Muscle layer of duodenum (tissue), 2 donors: ENCODE data around the gene PIP5K1A.

Experiments used
- H3K27ac ChIP-seq: one replicate; pipeline ENCODE4 v1.7.0; 2013; ENCODE audit warnings: mild to moderate bottlenecking, low read length
- H3K27me3 ChIP-seq: one replicate; pipeline ENCODE4 v1.7.0; 2013; ENCODE audit warnings: low read depth, mild to moderate bottlenecking, control low read depth, low read length
- H3K36me3 ChIP-seq, 2 donors: one replicate each; pipeline ENCODE4 v1.7.0; 2013; ENCODE audit warnings: low read length in 2 of 2, control low read depth in 1 of 2, mild to moderate bottlenecking in 1 of 2; ENCODE audit not compliant: insufficient read depth in 2 of 2, control insufficient read depth in 1 of 2
- H3K4me1 ChIP-seq, 2 donors: one replicate each; pipeline ENCODE4 v1.7.0; 2013; ENCODE audit warnings: low read length in 2 of 2, mild to moderate bottlenecking in 2 of 2, control low read depth in 1 of 2, moderate library complexity in 1 of 2; ENCODE audit not compliant: insufficient read depth in 2 of 2, control insufficient read depth in 1 of 2
- H3K4me3 ChIP-seq, 2 donors: one replicate each; pipeline ENCODE4 v1.7.0; 2013; ENCODE audit warnings: low read length in 2 of 2, low read depth in 1 of 2, mild to moderate bottlenecking in 1 of 2
- H3K9me3 ChIP-seq, 2 donors: one replicate each; pipeline ENCODE4 v1.7.0; 2013; ENCODE audit warnings: low read length in 2 of 2, control low read depth in 1 of 2, mild to moderate bottlenecking in 1 of 2; ENCODE audit not compliant: control insufficient read depth in 1 of 2
- donor health status: healthy.

PIP5K1A gene, protein sequence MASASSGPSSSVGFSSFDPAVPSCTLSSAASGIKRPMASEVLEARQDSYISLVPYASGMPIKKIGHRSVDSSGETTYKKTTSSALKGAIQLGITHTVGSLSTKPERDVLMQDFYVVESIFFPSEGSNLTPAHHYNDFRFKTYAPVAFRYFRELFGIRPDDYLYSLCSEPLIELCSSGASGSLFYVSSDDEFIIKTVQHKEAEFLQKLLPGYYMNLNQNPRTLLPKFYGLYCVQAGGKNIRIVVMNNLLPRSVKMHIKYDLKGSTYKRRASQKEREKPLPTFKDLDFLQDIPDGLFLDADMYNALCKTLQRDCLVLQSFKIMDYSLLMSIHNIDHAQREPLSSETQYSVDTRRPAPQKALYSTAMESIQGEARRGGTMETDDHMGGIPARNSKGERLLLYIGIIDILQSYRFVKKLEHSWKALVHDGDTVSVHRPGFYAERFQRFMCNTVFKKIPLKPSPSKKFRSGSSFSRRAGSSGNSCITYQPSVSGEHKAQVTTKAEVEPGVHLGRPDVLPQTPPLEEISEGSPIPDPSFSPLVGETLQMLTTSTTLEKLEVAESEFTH

DNA sequence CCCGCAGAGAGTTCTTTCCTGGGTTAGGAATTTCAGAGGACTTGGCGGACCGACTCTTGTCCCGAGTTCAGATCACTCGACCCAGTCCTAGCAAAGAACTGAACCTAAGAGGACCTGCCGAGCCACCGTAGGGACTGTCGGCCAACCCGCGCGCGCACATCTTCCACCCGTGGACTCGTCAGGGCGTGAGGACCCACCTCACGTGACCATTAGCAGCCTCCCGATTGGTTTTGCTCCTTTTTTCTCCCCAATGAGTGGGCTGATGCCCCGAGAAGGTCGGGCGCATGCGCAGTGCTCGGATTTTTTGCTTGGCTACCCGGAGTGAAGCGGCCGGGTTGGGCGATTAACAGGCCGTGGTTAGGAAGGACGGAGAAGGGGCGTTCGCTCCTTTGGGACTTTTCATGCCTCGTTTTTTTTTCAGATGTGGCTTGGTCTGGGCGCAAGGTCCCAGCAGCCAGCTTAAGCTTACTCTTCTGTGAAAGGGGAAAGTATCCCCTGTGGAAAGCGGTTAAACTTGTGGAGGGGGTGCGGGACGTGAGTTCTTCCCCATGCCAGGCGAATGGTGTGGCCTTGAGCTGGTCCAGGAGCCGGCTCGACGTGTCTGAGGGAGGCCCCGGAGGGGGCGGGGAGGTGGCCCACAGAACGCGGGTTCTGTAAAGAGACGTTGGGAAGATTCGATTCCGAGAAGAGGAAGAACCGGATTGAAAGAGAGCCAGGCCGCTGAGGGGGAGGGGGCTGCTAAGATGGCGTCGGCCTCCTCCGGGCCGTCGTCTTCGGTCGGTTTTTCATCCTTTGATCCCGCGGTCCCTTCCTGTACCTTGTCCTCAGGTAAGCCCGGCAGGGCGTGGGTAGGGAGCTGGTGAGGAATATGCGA, at the start of gene PIP5K1A:
Gene PIP5K1A, plus strand, starts transcription at position 299 of the 874 bp plus-strand sequence. Its CDS starts 445 bp downstream, at position 744.
- Histone ChIP-seq H3K4me1 (peaks cover 5 to 19% of the 10 kb centered on the region in 2 donors), H3K9me3 (no peaks in the 10 kb centered on the region), H3K27me3 (no peaks in the 10 kb centered on the region), H3K36me3 (peaks cover 0 to 18% of the 10 kb centered on the region in 2 donors), H3K4me3 (peak within 1 kb of the TSS; percentile 90 to 99), H3K27ac (peak within 1 kb of the TSS; percentile 98)

DNA sequence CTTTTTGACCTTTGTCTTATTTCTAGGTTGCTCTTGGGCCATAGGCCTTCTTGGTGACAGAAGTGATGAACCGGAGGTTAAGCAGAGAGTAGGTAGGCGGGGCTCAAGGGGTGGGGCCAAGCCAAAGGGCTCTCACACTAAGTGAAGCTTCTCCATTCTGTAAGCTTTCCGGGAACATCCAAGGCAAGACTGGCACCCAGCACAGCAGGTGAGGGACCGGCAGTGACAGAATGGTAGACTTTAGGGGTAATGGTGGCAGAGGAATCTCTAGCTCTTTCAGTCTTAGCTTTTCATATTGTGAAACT, 41.9 kb upstream of the PIP5K1A start, which contains the start of gene TNFAIP8L2:
Gene TNFAIP8L2, plus strand, starts transcription at position 135 of the 305 bp plus-strand sequence. CDS start 2,049 bp downstream, outside the sequence.
- Histone ChIP-seq H3K4me1 (peaks cover 0 to 8% of the 10 kb centered on the region in 2 donors), H3K4me3 (peak within 1 kb of the TSS; percentile 46 to 54), H3K36me3 (peaks cover 9 to 43% of the 10 kb centered on the region in 2 donors), H3K9me3 (no peaks in the 10 kb centered on the region), H3K27me3 (no peaks in the 10 kb centered on the region), H3K27ac (peak within 1 kb of the TSS; percentile 46)

DNA sequence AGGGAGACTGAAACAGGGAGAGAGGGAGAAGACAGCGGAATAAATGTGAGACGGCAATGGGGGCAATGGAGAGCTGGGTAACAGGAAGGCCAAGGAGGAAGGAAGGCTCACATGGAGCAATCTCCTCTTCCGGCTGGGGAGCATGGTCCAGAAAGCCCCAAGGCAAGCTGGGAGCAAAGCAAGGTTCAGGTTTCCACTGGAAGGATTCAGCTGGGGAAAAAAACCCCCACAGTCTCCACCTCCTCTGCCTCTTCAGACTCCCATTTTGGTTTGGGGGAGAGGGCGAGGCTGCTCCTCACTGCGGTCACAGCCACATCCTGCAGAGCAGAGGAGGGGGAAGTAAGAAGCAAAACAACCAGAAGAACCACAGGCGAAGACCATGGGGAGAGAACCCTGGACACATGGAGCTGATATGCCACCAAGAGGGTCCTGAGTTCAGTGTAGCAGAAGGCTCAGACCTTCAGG, 41.3 kb upstream of the PIP5K1A start:
- peaks cover 12 to 48% of the 10 kb centered on the region in 2 donors for H3K36me3 ChIP-seq
- peak overlapping the region; percentile 46 for H3K27ac ChIP-seq
- H3K4me1 ChIP-seq = peaks cover 0 to 8% of the 10 kb centered on the region in 2 donors
- H3K9me3 ChIP-seq = no peaks in the 10 kb centered on the region
- peak overlapping the region; percentile 46 to 54 for H3K4me3 ChIP-seq
- no peaks in the 10 kb centered on the region for H3K27me3 ChIP-seq

DNA sequence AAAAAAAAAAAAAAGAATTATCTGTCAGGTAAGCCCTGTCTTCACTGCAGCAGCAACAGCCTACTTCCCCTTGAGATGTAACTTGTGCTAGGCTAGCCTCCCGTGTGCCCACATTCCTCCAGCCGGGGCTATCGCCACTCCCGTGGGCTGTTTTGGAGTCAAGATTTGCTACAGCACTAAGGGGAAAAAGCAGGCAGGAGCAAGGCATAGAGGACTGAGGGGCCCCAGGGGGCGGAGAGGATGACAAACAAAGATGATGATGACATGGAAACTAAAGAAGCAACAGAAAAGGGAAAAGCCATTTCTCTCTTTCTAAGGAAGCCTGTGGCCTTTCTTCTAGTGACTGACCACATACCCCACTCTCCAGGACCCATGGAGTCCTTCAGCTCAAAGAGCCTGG, 40.0 kb upstream of the PIP5K1A start:
- Histone ChIP-seq H3K27ac (no peak overlapping the region), H3K4me3 (no peak overlapping the region), H3K27me3 (no peaks in the 10 kb centered on the region), H3K36me3 (peaks cover 12 to 48% of the 10 kb centered on the region in 2 donors), H3K9me3 (no peaks in the 10 kb centered on the region), H3K4me1 (peaks cover 0 to 8% of the 10 kb centered on the region in 2 donors)

DNA sequence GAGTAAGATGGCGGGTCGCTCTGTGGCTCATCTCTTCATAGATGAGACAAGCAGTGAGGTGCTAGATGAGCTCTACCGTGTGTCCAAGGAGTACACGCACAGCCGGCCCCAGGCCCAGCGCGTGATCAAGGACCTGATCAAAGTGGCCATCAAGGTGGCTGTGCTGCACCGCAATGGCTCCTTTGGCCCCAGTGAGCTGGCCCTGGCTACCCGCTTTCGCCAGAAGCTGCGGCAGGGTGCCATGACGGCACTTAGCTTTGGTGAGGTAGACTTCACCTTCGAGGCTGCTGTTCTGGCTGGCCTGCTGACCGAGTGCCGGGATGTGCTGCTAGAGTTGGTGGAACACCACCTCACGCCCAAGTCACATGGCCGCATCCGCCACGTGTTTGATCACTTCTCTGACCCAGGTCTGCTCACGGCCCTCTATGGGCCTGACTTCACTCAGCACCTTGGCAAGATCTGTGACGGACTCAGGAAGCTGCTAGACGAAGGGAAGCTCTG, 39.6 kb upstream of the PIP5K1A start:
- H3K4me1 ChIP-seq = peaks cover 0 to 10% of the 10 kb centered on the region in 2 donors
- H3K9me3 ChIP-seq = no peaks in the 10 kb centered on the region
- H3K27me3 ChIP-seq = no peaks in the 10 kb centered on the region
- peaks cover 12 to 48% of the 10 kb centered on the region in 2 donors for H3K36me3 ChIP-seq
- H3K27ac ChIP-seq = no peak overlapping the region
- H3K4me3 ChIP-seq = no peak overlapping the region

DNA sequence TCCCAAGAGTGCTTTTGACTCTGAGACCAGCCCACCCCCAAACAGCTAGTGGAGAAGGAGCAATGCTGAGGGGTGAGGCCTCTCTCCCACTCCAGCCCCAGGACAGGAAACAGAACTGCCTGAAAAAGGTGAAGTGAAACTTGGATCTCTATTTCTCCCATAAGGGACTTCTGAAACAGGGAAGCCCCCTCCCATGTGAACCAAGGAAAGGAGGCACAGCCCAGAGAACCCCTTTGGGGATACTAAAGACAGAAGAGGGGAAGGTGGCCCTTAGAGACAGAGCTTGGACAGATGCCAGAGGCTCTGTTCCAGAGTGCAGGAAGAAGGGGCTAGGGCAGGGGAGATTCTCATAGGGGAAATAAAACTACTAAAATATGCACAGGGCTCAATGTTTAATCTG, 39.0 kb upstream of the PIP5K1A start:
- H3K27ac ChIP-seq = no peak overlapping the region
- no peak overlapping the region for H3K4me3 ChIP-seq
- H3K9me3 ChIP-seq = no peaks in the 10 kb centered on the region
- no peaks in the 10 kb centered on the region for H3K27me3 ChIP-seq
- H3K4me1 ChIP-seq = peaks cover 0 to 15% of the 10 kb centered on the region in 2 donors
- H3K36me3 ChIP-seq = peaks cover 12 to 48% of the 10 kb centered on the region in 2 donors

DNA sequence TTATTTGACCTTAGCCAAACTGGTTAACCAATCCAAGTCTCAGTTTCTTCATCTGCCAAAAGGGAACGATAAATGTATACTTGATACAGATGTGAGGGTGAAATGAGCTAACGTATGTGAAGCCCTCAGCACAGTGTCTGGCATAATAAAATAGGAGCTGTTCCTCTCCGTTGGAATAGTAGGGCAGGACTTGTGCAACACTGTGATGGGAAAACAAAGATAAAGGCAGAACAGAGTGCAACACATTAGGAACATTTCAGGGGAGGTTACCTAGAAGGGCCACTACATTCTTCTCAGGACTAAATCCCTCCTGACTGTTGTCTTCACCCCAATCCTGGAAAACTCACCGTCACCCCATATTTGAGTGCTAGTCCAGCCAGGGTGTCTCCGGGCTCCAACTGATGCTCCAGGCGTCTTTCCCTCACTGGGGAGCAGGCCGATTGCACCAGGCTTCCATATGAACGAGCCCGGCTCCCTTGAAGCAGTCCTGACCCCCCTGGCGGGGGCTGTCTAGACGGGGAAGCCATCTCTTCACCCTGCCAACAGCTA, 33.5 kb upstream of the PIP5K1A start:
- Histone ChIP-seq H3K4me3 (peak overlapping the region; percentile 94 to 99), H3K4me1 (peaks cover 10 to 32% of the 10 kb centered on the region in 2 donors), H3K36me3 (peaks cover 14 to 45% of the 10 kb centered on the region in 2 donors), H3K9me3 (no peaks in the 10 kb centered on the region), H3K27ac (peak overlapping the region; percentile 89), H3K27me3 (no peaks in the 10 kb centered on the region)

DNA sequence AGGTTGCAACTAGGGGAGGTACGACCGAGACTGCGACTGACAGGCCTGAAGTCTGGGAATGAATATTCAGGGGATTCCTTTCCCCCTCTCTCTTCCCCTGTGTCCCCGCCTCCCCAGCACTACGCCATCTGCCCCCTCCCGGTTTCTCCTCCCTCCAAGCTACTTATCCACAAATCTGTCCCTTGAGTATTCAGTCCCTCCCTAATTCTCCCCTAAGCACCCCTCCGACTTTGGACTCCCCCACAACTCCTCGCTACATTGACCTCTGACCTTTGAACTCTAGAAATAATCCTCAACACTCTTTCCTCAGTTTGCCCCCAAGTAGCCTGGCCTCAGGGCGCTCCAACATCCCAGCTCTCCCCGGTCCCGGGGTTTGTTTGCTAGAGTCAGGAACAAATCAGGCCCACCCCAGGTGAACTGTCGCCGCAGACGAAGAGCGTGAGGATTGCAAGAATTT, 33.0 kb upstream of the PIP5K1A start:
- peaks cover 19 to 46% of the 10 kb centered on the region in 2 donors for H3K36me3 ChIP-seq
- peak overlapping the region; percentile 94 to 99 for H3K4me3 ChIP-seq
- no peaks in the 10 kb centered on the region for H3K27me3 ChIP-seq
- H3K27ac ChIP-seq = peak overlapping the region; percentile 89
- no peaks in the 10 kb centered on the region for H3K9me3 ChIP-seq
- H3K4me1 ChIP-seq = peaks cover 10 to 29% of the 10 kb centered on the region in 2 donors

DNA sequence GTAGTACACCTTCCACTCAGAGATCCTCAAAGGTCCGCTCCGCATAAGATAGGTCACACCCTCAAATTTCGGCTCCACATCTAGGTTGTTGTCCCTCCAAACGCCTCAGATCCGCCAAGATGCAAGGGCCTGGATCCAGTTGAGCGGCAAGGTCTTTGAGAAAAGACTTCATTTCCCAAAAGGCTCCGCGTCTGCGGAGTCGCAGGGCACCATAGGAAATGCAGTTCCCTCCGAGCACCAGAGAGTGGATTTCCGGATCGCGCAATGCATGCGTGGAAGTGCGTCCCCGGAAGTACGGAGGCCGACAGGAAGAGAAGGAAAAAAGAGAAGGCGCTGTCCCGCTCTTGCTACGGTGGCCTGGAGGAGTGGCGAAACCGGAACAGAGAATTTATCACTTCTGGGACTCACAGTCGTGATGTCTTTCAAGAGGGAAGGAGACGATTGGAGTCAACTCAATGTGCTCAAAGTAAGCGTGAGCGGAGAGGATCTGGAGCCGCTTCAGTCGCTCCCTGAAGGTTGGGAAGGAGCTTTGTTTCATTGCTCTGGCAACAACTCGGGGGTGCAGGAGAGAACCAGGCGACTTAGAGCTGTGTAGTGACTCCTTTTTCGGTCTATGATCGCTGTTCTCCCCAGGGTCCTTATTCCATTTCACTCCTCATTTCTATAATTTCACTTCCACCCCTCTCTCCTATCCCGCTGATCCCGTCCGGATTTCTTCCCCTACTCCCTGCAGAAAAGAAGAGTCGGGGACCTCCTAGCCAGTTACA, 32.4 kb upstream of the PIP5K1A start, which contains the start of the genes LYSMD1 and SCNM1:
Gene LYSMD1, minus strand, starts transcription at position 165 of the 767 bp plus-strand sequence. CDS start 644 bp downstream, outside the sequence.
Gene SCNM1, plus strand, starts transcription at position 407 of the 767 bp plus-strand sequence. Its CDS starts 9 bp downstream, at position 416.
- Histone ChIP-seq H3K4me3 (peak within 1 kb of the TSS; percentile 94 to 99), H3K36me3 (peaks cover 14 to 46% of the 10 kb centered on the region in 2 donors), H3K27ac (peak within 1 kb of the TSS; percentile 89), H3K4me1 (peaks cover 10 to 24% of the 10 kb centered on the region in 2 donors), H3K27me3 (no peaks in the 10 kb centered on the region), H3K9me3 (no peaks in the 10 kb centered on the region)

DNA sequence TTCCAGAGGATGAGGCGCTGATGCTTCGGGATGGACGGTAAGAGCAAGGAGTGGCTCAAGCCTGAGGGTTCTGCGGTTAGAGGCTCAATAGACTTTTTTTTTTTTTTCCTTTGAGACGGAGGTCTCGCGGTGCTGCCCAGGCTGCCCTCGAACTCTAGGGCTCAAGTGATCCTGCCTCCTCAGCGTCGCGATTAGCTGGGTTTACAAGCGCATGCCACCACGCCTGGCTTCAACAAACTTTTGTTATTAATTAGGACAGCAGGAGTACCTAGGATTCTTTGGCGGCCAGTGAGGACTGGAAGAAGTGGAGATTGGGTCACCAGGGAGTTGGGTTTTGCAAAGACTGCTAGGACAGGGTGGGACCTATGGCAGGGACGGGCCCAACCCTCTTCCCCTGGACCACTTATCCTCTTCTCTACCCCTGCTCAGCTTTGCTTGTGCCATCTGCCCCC, 31.8 kb upstream of the PIP5K1A start:
- Histone ChIP-seq H3K9me3 (no peaks in the 10 kb centered on the region), H3K4me3 (peak overlapping the region; percentile 94 to 99), H3K27ac (peak overlapping the region; percentile 89), H3K27me3 (no peaks in the 10 kb centered on the region), H3K4me1 (peaks cover 10 to 24% of the 10 kb centered on the region in 2 donors), H3K36me3 (peaks cover 11 to 43% of the 10 kb centered on the region in 2 donors)
